Chondrocyte (in vitro differentiated cells): ENCODE measurements around the gene ZNF793. TPM values are rescaled to one million over a fixed set of nuclear protein-coding genes. Genes with fewer than 3 reads are reported as not detected.

Source experiments
- DNase-seq: peaks from one replicate; pipeline ENCODE4 v3.0.0; 2021; ENCODE audit warnings: mixed read lengths, low spot score
- H3K27ac Mint-ChIP-seq: one replicate; pipeline ENCODE4 v1.8.0; 2021; ENCODE audit warnings: mild to moderate bottlenecking, moderate library complexity, mixed read lengths; ENCODE audit not compliant: unreplicated experiment
- H3K27me3 Mint-ChIP-seq: 2 replicates; pipeline ENCODE4 v1.8.0; 2021; ENCODE audit warnings: low read depth, mixed read lengths
- H3K36me3 Mint-ChIP-seq: 2 replicates; pipeline ENCODE4 v1.8.0; 2021; ENCODE audit warnings: low read depth, mixed read lengths
- H3K4me1 Mint-ChIP-seq: 2 replicates; pipeline ENCODE4 v1.8.0; 2021; ENCODE audit warnings: low read depth, mild to moderate bottlenecking, mixed read lengths
- H3K4me3 Mint-ChIP-seq: one replicate; pipeline ENCODE4 v1.8.0; 2021; ENCODE audit warnings: mild to moderate bottlenecking, moderate library complexity, mixed read lengths; ENCODE audit not compliant: unreplicated experiment
- H3K9me3 Mint-ChIP-seq: 2 replicates; pipeline ENCODE4 v1.8.0; 2021; ENCODE audit warnings: low read depth, mixed read lengths
- CTCF ChIP-seq: fragments of 200-600 bp; sonication (generic); IDR thresholded peaks from 2 replicates; pipeline ENCODE4 v1.5.0; 2021; ENCODE audit warnings: antibody characterized with exemption, mild to moderate bottlenecking, moderate library complexity
- long read RNA-seq: library from polyadenylated mRNA; stranded (forward); transcript quantifications from one replicate; pipeline ENCODE4 v2.0.0, GENCODE V29; 2021
- total RNA-seq: library from RNA; stranded (reverse); gene quantifications from 3 replicates; pipeline ENCODE4 v1.2.1, GENCODE V29; 2021

ZNF793 gene
- 7.9 to 14.3 TPM (median 8.5 TPM) in 3 replicates for total RNA-seq
- long read RNA-seq, partial matches to known transcripts, result 0 of 1 reads
- long read RNA-seq, other reads (novel, unspliced or antisense), result 1 of 1 reads

GRCh38 chr19:37506387-37507166, at the start of gene ZNF793:
Gene ZNF793 (plus strand): TSS chr19:37506939. CDS start chr19:37523440, 16,501 bp downstream.
- Mint-ChIP-seq H3K36me3 (peaks cover 18% of the 10 kb centered on the region), H3K27ac (no peak within 1 kb of the TSS), H3K4me3 (no peak within 1 kb of the TSS), H3K27me3 (no peaks in the 10 kb centered on the region), H3K4me1 (no peaks in the 10 kb centered on the region), H3K9me3 (peaks cover 25% of the 10 kb centered on the region)
- DNase-seq, result no peak
- TF ChIP-seq CTCF, result no peak

DNA sequence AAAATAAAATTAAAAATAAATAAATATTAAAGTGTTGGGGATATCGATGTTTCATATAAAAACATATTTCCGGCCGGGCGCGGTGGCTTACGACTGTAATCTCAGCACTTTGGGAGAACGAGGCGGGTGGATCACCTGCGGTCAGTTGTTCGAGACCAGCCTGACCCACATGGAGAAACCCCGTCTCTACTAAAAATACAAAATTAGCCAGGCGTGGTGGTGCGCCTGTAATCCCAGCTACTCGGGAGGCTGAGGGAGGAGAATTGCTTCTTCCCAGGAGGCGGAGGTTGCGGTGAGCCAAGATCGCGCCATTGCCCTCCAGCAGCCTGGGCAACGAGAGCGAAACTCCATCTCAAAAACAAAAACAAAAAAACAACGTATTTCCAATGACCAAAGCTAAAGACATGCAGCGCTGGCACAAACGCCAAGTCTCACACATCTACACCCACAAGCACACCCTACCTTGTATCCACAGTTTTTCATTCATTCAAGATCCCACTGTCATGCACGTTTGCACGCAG, 40.4 kb upstream of the ZNF793 start:
- H3K4me3 Mint-ChIP-seq, result peak overlapping the region; percentile 99
- no peaks in the 10 kb centered on the region for H3K27me3 Mint-ChIP-seq
- H3K27ac Mint-ChIP-seq, result peak overlapping the region; percentile 98
- H3K4me1 Mint-ChIP-seq, result peaks cover 37% of the 10 kb centered on the region
- no peak for TF ChIP-seq CTCF
- H3K36me3 Mint-ChIP-seq, result peaks cover 19% of the 10 kb centered on the region
- peaks cover 18% of the 10 kb centered on the region for H3K9me3 Mint-ChIP-seq
- no peak for DNase-seq

DNA sequence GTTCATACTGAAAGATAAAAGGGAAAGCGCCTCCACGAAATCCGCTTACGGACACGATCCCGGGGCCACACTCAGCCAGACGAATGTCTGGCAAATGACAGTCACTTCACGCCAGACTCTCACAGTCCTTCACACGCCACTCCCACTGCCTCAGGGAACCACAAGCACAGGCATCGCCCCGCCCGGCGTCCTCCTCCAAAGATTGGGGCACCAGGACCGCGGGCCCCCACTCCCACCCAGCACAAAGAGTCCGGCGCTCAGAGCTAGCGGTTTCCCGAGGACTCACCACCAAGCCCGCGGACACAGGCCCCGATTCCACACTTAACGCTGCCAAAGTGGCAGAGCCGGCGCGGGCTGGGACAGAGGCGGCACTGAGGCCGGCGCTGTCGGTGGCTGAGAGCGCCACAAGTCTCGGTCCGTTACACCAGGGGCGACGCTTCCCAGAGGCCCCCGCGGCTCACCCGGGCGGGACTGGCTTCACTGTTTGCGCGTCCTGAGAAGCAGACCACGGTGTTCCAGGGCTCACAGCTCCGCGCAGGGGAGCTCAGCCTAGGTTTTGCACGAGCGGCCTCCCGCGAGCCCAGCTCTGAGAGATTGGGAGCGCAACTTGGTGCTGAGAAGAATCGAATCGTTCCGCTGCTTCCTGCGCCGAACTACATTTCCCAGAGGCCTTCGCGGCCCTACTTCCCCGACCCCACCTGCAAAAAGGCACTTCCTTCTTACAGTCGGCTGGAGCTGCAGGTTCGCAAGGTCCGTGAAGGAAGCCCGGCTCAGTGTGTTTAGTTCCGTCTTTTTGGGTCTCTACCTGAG, 39.7 kb upstream of the ZNF793 start, which contains the start of gene ZNF569:
TSS of gene ZNF569 (minus strand) at position 647 of the 810 bp plus-strand sequence. CDS start 22,523 bp downstream, outside the sequence.
- DNase-seq, result peak; percentile 93
- Mint-ChIP-seq H3K4me3 (peak within 1 kb of the TSS; percentile 99), H3K36me3 (peaks cover 19% of the 10 kb centered on the region), H3K27ac (peak within 1 kb of the TSS; percentile 98), H3K9me3 (peaks cover 18% of the 10 kb centered on the region), H3K4me1 (peaks cover 37% of the 10 kb centered on the region), H3K27me3 (no peaks in the 10 kb centered on the region)
- peak; percentile 19 for TF ChIP-seq CTCF

DNA sequence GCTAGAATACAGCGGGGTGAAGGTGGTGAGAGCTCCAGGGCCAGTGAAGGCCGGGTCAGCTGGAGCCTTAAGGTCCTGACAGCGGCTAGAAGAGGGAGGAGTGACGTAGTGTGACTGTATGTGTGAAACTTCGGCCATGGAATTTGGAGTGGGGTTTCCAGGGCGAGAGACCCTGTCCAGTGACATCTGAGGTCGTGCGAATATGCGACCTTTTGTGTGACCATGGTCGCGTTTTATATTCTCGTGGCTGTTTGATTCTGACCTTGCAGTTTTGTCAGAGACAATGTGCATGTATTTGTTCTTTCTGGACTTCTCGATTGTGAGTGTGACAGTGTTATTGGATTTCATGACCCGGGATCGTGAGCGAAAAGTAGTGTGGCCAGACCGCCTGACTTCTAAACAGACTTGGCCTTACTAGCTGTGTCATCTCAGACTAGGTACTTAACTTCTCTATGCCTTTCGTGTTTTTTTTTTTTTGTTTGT, 39.1 kb upstream of the ZNF793 start:
- Mint-ChIP-seq H3K36me3 (peaks cover 19% of the 10 kb centered on the region), H3K9me3 (peaks cover 18% of the 10 kb centered on the region), H3K27ac (peak overlapping the region; percentile 98), H3K4me1 (peaks cover 37% of the 10 kb centered on the region), H3K4me3 (peak overlapping the region; percentile 99), H3K27me3 (no peaks in the 10 kb centered on the region)
- no peak for TF ChIP-seq CTCF
- no peak for DNase-seq
